GM21367 (cell line): ENCODE data around the gene SPAG9.
"Not testable (repeated sequence)": the region's sequence is repeated elsewhere in the genome, so short reads cannot be mapped to it uniquely, and the experiment has no call there.

Experiments
- ATAC-seq: cut with Tn5 transposase; IDR thresholded peaks from one replicate; pipeline ENCODE4 v1.9.1; 2021; ENCODE audit not compliant: unreplicated experiment

SPAG9 gene

GRCh38 chr17:50944902-50945720 is 175.6 kb downstream of the SPAG9 start:
- no peak for ATAC-seq

GRCh38 chr17:50944054-50944901 is 176.4 kb downstream of the SPAG9 start:
- ATAC-seq, result no peak

GRCh38 chr17:50943575-50943933 is 177.1 kb downstream of the SPAG9 start:
- no peak for ATAC-seq

GRCh38 chr17:50941676-50942048 is 179.0 kb downstream of the SPAG9 start:
- not testable (repeated sequence) for ATAC-seq

- ATAC-seq, result no peak
These were observed 180.6 kb downstream of the SPAG9 start for GRCh38 chr17:50939795-50940684.

- ATAC-seq, result no peak
These were observed 181.2 kb downstream of the SPAG9 start for GRCh38 chr17:50939542-50939794.

- ATAC-seq, result no peak
These were observed 181.7 kb downstream of the SPAG9 start for GRCh38 chr17:50938821-50939541.

GRCh38 chr17:50935996-50936266 is 184.7 kb downstream of the SPAG9 start:
- ATAC-seq, result no peak

- ATAC-seq, result no peak
These were observed 185.3 kb downstream of the SPAG9 start for GRCh38 chr17:50935221-50935995.

GRCh38 chr17:50934672-50935220 is 185.9 kb downstream of the SPAG9 start:
- no peak for ATAC-seq

GRCh38 chr17:50934161-50934560 is 186.5 kb downstream of the SPAG9 start:
- ATAC-seq, result no peak

- peak; percentile 53 for ATAC-seq
These were observed 189.3 kb downstream of the SPAG9 start for GRCh38 chr17:50931144-50931908.

- no peak for ATAC-seq
These were observed 192.0 kb downstream of the SPAG9 start for GRCh38 chr17:50928646-50929045.

- no peak for ATAC-seq
These were observed 193.4 kb downstream of the SPAG9 start for GRCh38 chr17:50927287-50927686.

- ATAC-seq, result no peak
These were observed 194.1 kb downstream of the SPAG9 start for GRCh38 chr17:50926523-50926922.

- ATAC-seq, result no peak
These were observed 195.3 kb downstream of the SPAG9 start for GRCh38 chr17:50925296-50925891.

- no peak for ATAC-seq
These were observed 195.9 kb downstream of the SPAG9 start for GRCh38 chr17:50924800-50925199.

GRCh38 chr17:50924300-50924699 is 196.4 kb downstream of the SPAG9 start:
- no peak for ATAC-seq

GRCh38 chr17:50923611-50924010 is 197.1 kb downstream of the SPAG9 start:
- ATAC-seq, result no peak
